OCI-LY3 (cell line): Measurements from ENCODE around the gene CCR9.

Experiments
- CTCF ChIP-seq: fragments of 200-600, 300-600 bp; sonication (generic); IDR thresholded peaks from 2 replicates; pipeline ENCODE4 v1.5.1; 2014; ENCODE audit warnings: antibody characterized with exemption, low read length, low read depth
- EZH2phosphoT487 ChIP-seq: fragments of 200-600 bp; shearing (Covaris generic); IDR thresholded peaks from 2 replicates; pipeline ENCODE4 v1.6.1; 2018; ENCODE audit warnings: antibody characterized with exemption, mixed run types, low read depth

- peak; percentile 92 for TF ChIP-seq CTCF
- TF ChIP-seq EZH2phosphoT487 = no peak
Measured at GRCh38 chr3:45929042-45929679, 42.8 kb downstream of the CCR9 start.
